HepG2 (cell line): ENCODE results near the gene DACH2. TPM values are rescaled to one million over a fixed set of nuclear protein-coding genes. Genes with fewer than 3 reads are reported as not detected.

Source experiments
- ATAC-seq: fragments of 200-7000 bp; cut with Tn5 transposase; 3 replicates; pipeline ENCODE4 v1.9.1; 2020; ENCODE audit warnings: mild to moderate bottlenecking, moderate library complexity
- BruUV-seq: library from RNA; stranded (reverse); fragments of 400-500 nt; replicated peaks from 2 replicates; lab custom pipeline; 2021; lab: Mats Ljungman, UMichigan
- CTCF ChIA-PET: fragments of 300-600 bp; formaldehyde crosslinking; extraction: SDS; loops from one replicate; lab custom pipeline; 2021; ENCODE audit warnings: low total read pairs, inconsistent platforms, low intra/inter-chr PET ratio; lab: Yijun Ruan, JAX
- POLR2A ChIA-PET: fragments of 350-600 bp; sonication (Branson Sonifier 250); formaldehyde crosslinking; loops from one replicate; lab custom pipeline; 2020; ENCODE audit warnings: antibody characterized with exemption, inconsistent platforms; lab: Yijun Ruan, JAX
- DNase-seq: peaks from one replicate; pipeline ENCODE4 v3.0.0-alpha.2; 2015; ENCODE audit warnings: low spot score
- FAIRE-seq: peaks from 3 replicates; lab custom pipeline; 2011; peaks lifted over from hg19 to GRCh38; lab: Jason Lieb, UNC
- H2AFZ ChIP-seq: one replicate; pipeline ENCODE4 v1.6.1; 2011; ENCODE audit warnings: low read length, inconsistent platforms
- H3K27ac ChIP-seq: fragments of 300-600 bp; 3 replicates; pipeline ENCODE4 v1.8.0; 2011; ENCODE audit warnings: mixed run types, mild to moderate bottlenecking, mixed read lengths, low read length, inconsistent platforms; ENCODE audit not compliant: insufficient read depth; ENCODE audit errors: extremely low read length
- H3K27me3 ChIP-seq, 2 experiments: fragments of 200-600 bp in 1 of 2; 2 replicates in 1 of 2; 3 replicates in 1 of 2; pipeline versions ENCODE4 v1.6.0 to v1.8.0; 2011; ENCODE audit warnings: low read length in 2 of 2, mild to moderate bottlenecking in 2 of 2, moderate library complexity in 2 of 2, inconsistent platforms in 1 of 2; ENCODE audit not compliant: insufficient read depth in 2 of 2, control insufficient read depth in 1 of 2
- H3K36me3 ChIP-seq, 2 experiments: fragments of 200-600 bp in 1 of 2; replicated peaks in 1 of 2; 2 replicates in 1 of 2; 3 replicates in 1 of 2; pipeline versions ENCODE4 v1.5.1 to v1.8.0; 2011; ENCODE audit warnings: low read length in 2 of 2, inconsistent platforms in 1 of 2; ENCODE audit not compliant: insufficient read depth in 2 of 2, control insufficient read depth in 1 of 2
- H3K4me1 ChIP-seq: 2 replicates; pipeline ENCODE4 v1.5.1; 2012; ENCODE audit warnings: low read length, inconsistent platforms; ENCODE audit not compliant: insufficient read depth
- H3K4me2 ChIP-seq: 2 replicates; pipeline ENCODE4 v1.6.0; 2011; ENCODE audit warnings: low read depth, low read length, inconsistent platforms
- H3K4me3 ChIP-seq, 3 experiments: fragments of 200-600 bp in 1 of 3; sonication (generic), shearing (Covaris generic) in 1 of 3; replicated peaks in 1 of 3; 2 replicates each; pipeline ENCODE4 v1.5.1; 2011 to 2016; ENCODE audit warnings: low read length in 3 of 3, inconsistent platforms in 2 of 3, low read depth in 2 of 3, mild to moderate bottlenecking in 2 of 3, control low read depth in 1 of 3, mixed read lengths in 1 of 3; ENCODE audit not compliant: insufficient read depth in 1 of 3
- H3K79me2 ChIP-seq: one replicate; pipeline ENCODE4 v1.6.1; 2011; ENCODE audit warnings: low read length, inconsistent platforms; ENCODE audit not compliant: insufficient read depth
- H3K9ac ChIP-seq: 2 replicates; pipeline ENCODE4 v1.6.0; 2011; ENCODE audit warnings: mild to moderate bottlenecking, low read depth, low read length, inconsistent platforms; ENCODE audit not compliant: insufficient read depth
- H3K9me3 ChIP-seq: 2 replicates; pipeline ENCODE4 v1.5.1; 2012; ENCODE audit warnings: mild to moderate bottlenecking, low read length
- H4K20me1 ChIP-seq: 2 replicates; pipeline ENCODE4 v1.6.0; 2011; ENCODE audit warnings: inconsistent platforms, mild to moderate bottlenecking, low read length, moderate library complexity; ENCODE audit not compliant: insufficient read depth
- ATRX ChIP-seq: sonication (generic); formaldehyde crosslinking; IDR thresholded peaks from 2 replicates; pipeline ENCODE4 v1.4.0; 2020; ENCODE audit warnings: missing genetic modification reagents, borderline replicate concordance
- CBX2 ChIP-seq, 2 experiments: fragments of 200-600 bp in 1 of 2; sonication (generic); formaldehyde crosslinking in 1 of 2; IDR thresholded peaks; 2 replicates each; pipeline versions ENCODE4 v1.7.0 to v1.8.1; 2018 to 2022; ENCODE audit warnings: low read depth in 2 of 2, low read length in 1 of 2, mild to moderate bottlenecking in 1 of 2, missing genetic modification reagents in 1 of 2
- CBX5 ChIP-seq: sonication (generic); formaldehyde crosslinking; IDR thresholded peaks from 2 replicates; pipeline ENCODE4 v1.4.0; 2020; ENCODE audit warnings: missing genetic modification reagents, borderline replicate concordance
- GATA4 ChIP-seq: sonication (generic); IDR thresholded peaks from 2 replicates; pipeline ENCODE4 v1.6.1; 2016; ENCODE audit warnings: antibody characterized with exemption, low read depth, borderline replicate concordance
- IKZF1 ChIP-seq: fragments of 450-650 bp; IDR thresholded peaks from 2 replicates; pipeline ENCODE4 v1.7.1; 2016
- IRX3 ChIP-seq: sonication (generic); formaldehyde crosslinking; IDR thresholded peaks from 2 replicates; pipeline ENCODE4 v1.8.1; 2023; ENCODE audit warnings: mild to moderate bottlenecking, low read depth, missing genetic modification reagents, borderline replicate concordance
- KLF13 ChIP-seq: sonication (generic); formaldehyde crosslinking; IDR thresholded peaks from 2 replicates; pipeline ENCODE4 v1.4.0; 2020; ENCODE audit warnings: mild to moderate bottlenecking, missing genetic modification reagents
- MAF1 ChIP-seq: sonication (generic); formaldehyde crosslinking; IDR thresholded peaks from 2 replicates; pipeline ENCODE4 v1.5.0; 2020; ENCODE audit warnings: missing genetic modification reagents, borderline replicate concordance
- ONECUT2 ChIP-seq: sonication (generic); formaldehyde crosslinking; IDR thresholded peaks from 2 replicates; pipeline ENCODE4 v1.4.0; 2020; ENCODE audit warnings: missing genetic modification reagents
- RBM39 ChIP-seq: fragments of 200-400 bp; formaldehyde crosslinking; IDR thresholded peaks from one replicate; pipeline ENCODE4 v1.6.1; 2018; ENCODE audit warnings: antibody characterized with exemption, mild to moderate bottlenecking, low read depth, low read length; ENCODE audit not compliant: poor library complexity, severe bottlenecking
- STAG1 ChIP-seq: sonication (generic); formaldehyde crosslinking; IDR thresholded peaks from 2 replicates; pipeline ENCODE4 v1.4.0; 2020; ENCODE audit warnings: missing genetic modification reagents
- ZNF143 ChIP-seq: sonication (generic); formaldehyde crosslinking; IDR thresholded peaks from 2 replicates; pipeline ENCODE4 v1.4.0; 2020; ENCODE audit warnings: missing genetic modification reagents
- ZNF260 ChIP-seq: sonication (generic); formaldehyde crosslinking; IDR thresholded peaks from 2 replicates; pipeline ENCODE4 v1.4.0; 2020; ENCODE audit warnings: missing genetic modification reagents, low read depth, mild to moderate bottlenecking, borderline replicate concordance
- ZNF563 ChIP-seq: sonication (generic); formaldehyde crosslinking; IDR thresholded peaks from 2 replicates; pipeline ENCODE4 v1.8.0; 2022; ENCODE audit warnings: mild to moderate bottlenecking, moderate library complexity, missing genetic modification reagents
- ZNF75D ChIP-seq: sonication (generic); formaldehyde crosslinking; IDR thresholded peaks from 2 replicates; pipeline ENCODE4 v1.8.1; 2023; ENCODE audit warnings: missing genetic modification reagents, mild to moderate bottlenecking, borderline replicate concordance
- ZNF772 ChIP-seq: sonication (generic); formaldehyde crosslinking; IDR thresholded peaks from 2 replicates; pipeline ENCODE4 v1.5.0; 2020; ENCODE audit warnings: mild to moderate bottlenecking, missing genetic modification reagents
- ZNF878 ChIP-seq: sonication (generic); formaldehyde crosslinking; IDR thresholded peaks from 2 replicates; pipeline ENCODE4 v1.8.1; 2023; ENCODE audit warnings: mild to moderate bottlenecking, missing genetic modification reagents, moderate library complexity
- WGBS: methylation state at CpG from one replicate; pipeline ENCODE4 v1.1.6; 2017; ENCODE audit warnings: low lambda C conversion rate; 5-methylcytosine and 5-hydroxymethylcytosine counted together
- in situ Hi-C: cut with HindIII; loops from 2 replicates; pipeline ENCODE4 v1.10.0; 2017; ENCODE audit warnings: low pct_unique_long_range_greater_than_20kb; ENCODE audit not compliant: extremely low pct_ligation_motif_present
- intact Hi-C: fragments of 100-400 bp; cut with micrococcal nuclease; formaldehyde crosslinking; loops from one replicate; pipeline ENCODE4 v1.10.0; 2022; ENCODE audit not compliant: unreplicated experiment
- polyA plus RNA-seq, 8 experiments: library from polyadenylated mRNA; depleted of rRNA in 3 of 8; stranded (reverse) in 7 of 8; unstranded in 1 of 8; fragments of >200 nt; fragmentation: Illumina TruSeq in 4 of 8; extraction: Trizol in 4 of 8; gene quantifications; 2 replicates each; pipeline versions ENCODE4 v1.2.1 to v1.2.3, GENCODE V29; 2011 to 2016; ENCODE audit warnings: low read depth in 4 of 8, missing spikeins in 1 of 8, mixed read lengths in 1 of 8; ENCODE audit not compliant: insufficient read depth in 1 of 8
- total RNA-seq, 5 experiments: library from RNA; depleted of rRNA; stranded (reverse); fragments of >200 nt; fragmentation: Illumina TruSeq; extraction: Trizol; gene quantifications; 2 replicates each; pipeline ENCODE4 v1.2.3, GENCODE V29; 2016; ENCODE audit warnings: low read depth in 1 of 5
- TF ChIP-seq, protein P1 (sequence below): sonication (generic); formaldehyde crosslinking; IDR thresholded peaks from 2 replicates; pipeline ENCODE4 v1.4.0; 2020; ENCODE audit warnings: missing genetic modification reagents
- TF ChIP-seq, protein P2 (sequence below): sonication (generic); formaldehyde crosslinking; conservative IDR thresholded peaks from 2 replicates; pipeline ENCODE4 v1.4.0; 2020; ENCODE audit warnings: mild to moderate bottlenecking, missing genetic modification reagents, moderate library complexity

Gene DACH2
- total and polyA plus RNA-seq, 2 of the 13 experiments (the other 11 are each of a cell fraction or from before 2014, with no cell fraction given): not detected

DNA sequence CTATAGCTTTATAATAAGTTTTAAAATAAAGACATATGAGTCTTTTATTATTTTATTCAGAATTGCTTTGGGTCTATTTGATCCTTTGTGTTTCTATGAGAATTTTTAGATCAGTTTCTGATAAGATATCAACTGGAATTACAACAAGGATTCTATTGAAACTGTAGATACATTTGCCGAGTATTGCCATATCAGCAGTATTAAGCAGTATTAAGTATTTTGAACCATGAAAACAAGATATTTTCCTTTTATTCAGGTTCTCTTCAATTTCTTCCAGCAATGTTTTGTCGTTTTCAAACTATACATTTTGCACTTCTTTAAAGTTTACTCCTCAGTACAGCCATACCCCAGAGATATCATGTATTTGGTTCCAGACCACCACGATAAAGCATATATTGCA, 598.8 kb downstream of the DACH2 start (continued):
- no peak for TF ChIP-seq RBM39

DNA sequence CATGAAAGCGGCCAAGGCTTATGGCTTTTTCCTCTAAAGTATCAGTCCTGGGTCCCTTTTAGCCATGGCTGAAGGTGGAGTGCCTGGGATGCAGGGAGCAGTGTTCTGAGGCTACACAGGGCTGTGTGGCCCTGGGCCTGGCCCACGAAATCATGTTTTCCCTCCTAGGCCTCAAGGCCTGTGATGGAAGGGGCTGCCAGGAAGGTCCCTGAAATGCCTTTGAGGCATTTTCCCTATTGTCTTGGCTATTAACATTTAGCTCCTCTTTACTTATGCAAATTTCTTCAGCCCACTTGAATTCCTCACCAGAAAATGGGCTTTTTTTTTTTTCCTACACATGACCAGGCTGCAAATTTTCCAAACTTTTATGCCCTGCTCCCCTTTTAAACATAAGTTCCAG, 657.0 kb downstream of the DACH2 start:
- ATAC-seq (no peak), FAIRE-seq (no peak), DNase-seq (no peak)
- Histone ChIP-seq H3K9ac (no peak overlapping the region), H2AFZ (no peak overlapping the region), H3K9me3 (no peaks in the 10 kb centered on the region), H3K4me2 (no peak overlapping the region), H3K36me3 (no peaks in the 10 kb centered on the region)
- no CpG with 5 or more reads among the region's 2 CpGs for WGBS
- TF ChIP-seq CBX5 (CRISPR knock-in tag) (no peak), ATRX (CRISPR knock-in tag) (no peak), GATA4 (no peak), STAG1 (CRISPR knock-in tag) (no peak), ZNF563 (CRISPR knock-in tag) (no peak), KLF13 (CRISPR knock-in tag) (no peak), ZNF75D (CRISPR knock-in tag) (no peak), ZNF260 (CRISPR knock-in tag) (no peak), CBX2 (IDR thresholded peaks at IDR 0.05; ENCODE audit: low read depth, low read length) (no peak), CBX2 (CRISPR knock-in tag; IDR thresholded peaks at IDR 0.05; ENCODE audit: low read depth) (no peak), IRX3 (CRISPR knock-in tag) (no peak), ONECUT2 (CRISPR knock-in tag) (no peak), ZNF772 (CRISPR knock-in tag) (no peak), MAF1 (CRISPR knock-in tag) (no peak), ZNF878 (no peak), IKZF1 (no peak), ZNF143 (CRISPR knock-in tag) (no peak)
- TF ChIP-seq, protein P1, sequence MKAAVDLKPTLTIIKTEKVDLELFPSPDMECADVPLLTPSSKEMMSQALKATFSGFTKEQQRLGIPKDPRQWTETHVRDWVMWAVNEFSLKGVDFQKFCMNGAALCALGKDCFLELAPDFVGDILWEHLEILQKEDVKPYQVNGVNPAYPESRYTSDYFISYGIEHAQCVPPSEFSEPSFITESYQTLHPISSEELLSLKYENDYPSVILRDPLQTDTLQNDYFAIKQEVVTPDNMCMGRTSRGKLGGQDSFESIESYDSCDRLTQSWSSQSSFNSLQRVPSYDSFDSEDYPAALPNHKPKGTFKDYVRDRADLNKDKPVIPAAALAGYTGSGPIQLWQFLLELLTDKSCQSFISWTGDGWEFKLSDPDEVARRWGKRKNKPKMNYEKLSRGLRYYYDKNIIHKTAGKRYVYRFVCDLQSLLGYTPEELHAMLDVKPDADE: no peak
- TF ChIP-seq, protein P2, sequence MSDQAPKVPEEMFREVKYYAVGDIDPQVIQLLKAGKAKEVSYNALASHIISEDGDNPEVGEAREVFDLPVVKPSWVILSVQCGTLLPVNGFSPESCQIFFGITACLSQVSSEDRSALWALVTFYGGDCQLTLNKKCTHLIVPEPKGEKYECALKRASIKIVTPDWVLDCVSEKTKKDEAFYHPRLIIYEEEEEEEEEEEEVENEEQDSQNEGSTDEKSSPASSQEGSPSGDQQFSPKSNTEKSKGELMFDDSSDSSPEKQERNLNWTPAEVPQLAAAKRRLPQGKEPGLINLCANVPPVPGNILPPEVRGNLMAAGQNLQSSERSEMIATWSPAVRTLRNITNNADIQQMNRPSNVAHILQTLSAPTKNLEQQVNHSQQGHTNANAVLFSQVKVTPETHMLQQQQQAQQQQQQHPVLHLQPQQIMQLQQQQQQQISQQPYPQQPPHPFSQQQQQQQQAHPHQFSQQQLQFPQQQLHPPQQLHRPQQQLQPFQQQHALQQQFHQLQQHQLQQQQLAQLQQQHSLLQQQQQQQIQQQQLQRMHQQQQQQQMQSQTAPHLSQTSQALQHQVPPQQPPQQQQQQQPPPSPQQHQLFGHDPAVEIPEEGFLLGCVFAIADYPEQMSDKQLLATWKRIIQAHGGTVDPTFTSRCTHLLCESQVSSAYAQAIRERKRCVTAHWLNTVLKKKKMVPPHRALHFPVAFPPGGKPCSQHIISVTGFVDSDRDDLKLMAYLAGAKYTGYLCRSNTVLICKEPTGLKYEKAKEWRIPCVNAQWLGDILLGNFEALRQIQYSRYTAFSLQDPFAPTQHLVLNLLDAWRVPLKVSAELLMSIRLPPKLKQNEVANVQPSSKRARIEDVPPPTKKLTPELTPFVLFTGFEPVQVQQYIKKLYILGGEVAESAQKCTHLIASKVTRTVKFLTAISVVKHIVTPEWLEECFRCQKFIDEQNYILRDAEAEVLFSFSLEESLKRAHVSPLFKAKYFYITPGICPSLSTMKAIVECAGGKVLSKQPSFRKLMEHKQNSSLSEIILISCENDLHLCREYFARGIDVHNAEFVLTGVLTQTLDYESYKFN (CRISPR knock-in tag): no peak
- TF ChIP-seq, all 625 proteins: peak for 0
- H3K79me2 ChIP-seq: no peaks in the 10 kb centered on the region
- POLR2A ChIA-PET: no interaction called here
- in situ Hi-C loops: no loop called here
- intact Hi-C loops: no loop called here
- no peaks in the 10 kb centered on the region for H3K27me3 ChIP-seq
- no TSS peak for BruUV-seq
- CTCF ChIA-PET: no interaction called here
- no peaks in the 10 kb centered on the region for H4K20me1 ChIP-seq
- H3K4me1 ChIP-seq: no peaks in the 10 kb centered on the region
- no peak overlapping the region for H3K4me3 ChIP-seq
- no peak overlapping the region for H3K27ac ChIP-seq
